Ectodermal cell (in vitro differentiated cells): Measurements from ENCODE around the gene KLHL13.

ENCODE experiments used
- H3K27ac ChIP-seq: 2 replicates; pipeline ENCODE4 v1.7.0; 2013; ENCODE audit warnings: mild to moderate bottlenecking, low read depth, low read length; ENCODE audit not compliant: insufficient read depth, poor library complexity, severe bottlenecking
- H3K27me3 ChIP-seq: 2 replicates; pipeline ENCODE4 v1.7.0; 2013; ENCODE audit warnings: mild to moderate bottlenecking, low read length; ENCODE audit not compliant: insufficient read depth, control insufficient read depth, poor library complexity, severe bottlenecking
- H3K36me3 ChIP-seq: one replicate; pipeline ENCODE4 v1.7.0; 2013; ENCODE audit warnings: low read length; ENCODE audit not compliant: control insufficient read depth, insufficient read depth
- H3K4me1 ChIP-seq: one replicate; pipeline ENCODE4 v1.7.0; 2013; ENCODE audit warnings: low read length; ENCODE audit not compliant: control insufficient read depth, insufficient read depth
- H3K4me3 ChIP-seq: 2 replicates; pipeline ENCODE4 v1.7.0; 2013; ENCODE audit warnings: low read depth, low read length, control low read depth; ENCODE audit not compliant: insufficient read depth
- H3K9me3 ChIP-seq: 2 replicates; pipeline ENCODE4 v1.7.0; 2013; ENCODE audit warnings: mild to moderate bottlenecking, low read length, moderate library complexity; ENCODE audit not compliant: control insufficient read depth
- WGBS, 2 experiments: methylation state at CpG; one replicate each; pipeline ENCODE4 v1.1.7; 2013; ENCODE audit warnings: missing lambda C conversion rate in 2 of 2; 5-methylcytosine and 5-hydroxymethylcytosine counted together

KLHL13 gene

GRCh38 chrX:117998171-117998570, 118.4 kb downstream of the KLHL13 start:
- WGBS, 2 experiments: 97 to 100% methylated on average over 2 of the region's 2 CpGs
- Histone ChIP-seq H3K4me3 (no peak overlapping the region), H3K9me3 (no peaks in the 10 kb centered on the region), H3K36me3 (no peaks in the 10 kb centered on the region), H3K27me3 (no peaks in the 10 kb centered on the region), H3K4me1 (no peaks in the 10 kb centered on the region), H3K27ac (no peak overlapping the region)

DNA sequence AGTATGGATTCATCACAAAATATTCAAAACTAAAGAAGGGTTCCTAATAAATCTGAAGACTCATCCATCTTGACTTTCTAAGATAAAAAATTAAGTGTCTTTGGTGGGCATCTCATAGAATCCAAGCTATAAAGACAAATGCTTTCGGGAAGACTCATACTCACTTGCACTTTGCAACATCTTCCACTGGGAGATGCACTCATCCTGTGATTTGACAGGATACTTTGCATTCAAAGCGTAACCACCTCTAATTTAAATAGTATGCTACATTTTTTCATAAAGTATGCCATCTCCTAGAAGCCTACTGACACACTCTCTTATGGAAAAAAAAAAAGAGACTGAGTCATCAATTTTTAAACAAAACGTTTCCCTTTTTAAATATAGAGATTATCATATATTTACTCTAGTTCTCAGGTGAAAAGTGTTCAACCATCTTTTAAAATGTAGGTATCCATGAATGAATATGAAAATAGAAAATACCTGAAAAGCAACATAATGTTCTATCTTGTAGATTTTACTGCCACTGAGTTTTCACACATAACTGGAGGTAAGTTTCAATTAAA, 119.6 kb downstream of the KLHL13 start:
- Histone ChIP-seq H3K9me3 (no peaks in the 10 kb centered on the region), H3K4me3 (no peak overlapping the region), H3K27me3 (no peaks in the 10 kb centered on the region), H3K36me3 (no peaks in the 10 kb centered on the region), H3K4me1 (no peaks in the 10 kb centered on the region), H3K27ac (no peak overlapping the region)
- 71 to 80% methylated on average over 1 to 2 of the region's 3 CpGs for WGBS, 2 experiments

- Histone ChIP-seq H3K4me3 (no peak overlapping the region), H3K36me3 (no peaks in the 10 kb centered on the region), H3K27me3 (no peaks in the 10 kb centered on the region), H3K27ac (no peak overlapping the region), H3K9me3 (no peaks in the 10 kb centered on the region), H3K4me1 (no peaks in the 10 kb centered on the region)
- 100% methylated on average over 1 to 2 of the region's 4 CpGs for WGBS, 2 experiments
Observed at GRCh38 chrX:117996408-117996807, 120.2 kb downstream of the KLHL13 start.

DNA sequence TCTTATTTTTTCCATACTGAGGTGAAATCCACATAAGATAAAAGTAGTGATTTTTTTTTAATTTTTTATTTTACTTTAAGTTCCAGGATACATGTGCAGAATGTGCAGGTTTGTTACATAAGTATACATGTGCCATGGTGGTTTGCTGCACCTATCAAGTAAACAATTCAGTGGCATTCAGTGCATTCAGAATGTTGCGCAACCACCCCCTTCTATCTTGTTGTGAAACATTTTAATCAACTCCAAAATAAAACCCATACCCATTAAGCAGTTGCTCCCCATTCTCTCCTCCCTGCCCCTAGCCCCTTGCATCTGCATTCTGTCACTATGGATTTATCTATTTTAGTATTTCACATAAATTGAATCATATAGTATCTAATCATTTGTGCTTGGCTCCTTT, 121.2 kb downstream of the KLHL13 start:
- no peak overlapping the region for H3K27ac ChIP-seq
- no peak overlapping the region for H3K4me3 ChIP-seq
- H3K27me3 ChIP-seq: no peaks in the 10 kb centered on the region
- WGBS, 2 experiments: 91 to 93% methylated on average over 1 of the region's 1 CpG
- H3K9me3 ChIP-seq: no peaks in the 10 kb centered on the region
- no peaks in the 10 kb centered on the region for H3K36me3 ChIP-seq
- H3K4me1 ChIP-seq: no peaks in the 10 kb centered on the region

DNA sequence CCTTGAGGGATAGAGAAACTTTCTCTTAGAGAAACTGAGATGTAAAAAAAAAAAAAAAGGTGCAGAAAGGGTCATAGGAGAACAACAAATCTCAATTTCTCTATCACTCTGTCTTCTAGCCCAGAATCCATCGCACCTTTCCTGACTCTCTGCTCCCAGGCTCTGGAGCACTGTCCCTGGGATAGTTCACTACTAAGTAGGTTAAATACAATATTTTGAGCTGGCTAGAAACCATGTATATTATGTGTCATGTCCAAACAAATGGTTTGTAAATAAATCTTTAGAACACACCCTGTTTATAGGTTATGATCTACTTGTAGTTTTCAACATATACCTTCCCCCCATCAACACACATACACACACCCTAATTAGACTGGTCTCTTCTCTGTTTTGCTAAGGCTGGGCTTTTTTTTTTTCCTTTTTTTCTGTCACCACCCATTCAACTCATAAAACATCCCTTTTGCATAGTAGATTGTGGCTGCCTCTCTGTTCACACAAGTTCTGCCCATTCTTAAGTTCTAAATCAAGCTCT, 124.4 kb downstream of the KLHL13 start:
- no CpG with 5 or more reads among the region's 1 CpG for WGBS, 2 experiments
- Histone ChIP-seq H3K27me3 (no peaks in the 10 kb centered on the region), H3K9me3 (no peaks in the 10 kb centered on the region), H3K27ac (no peak overlapping the region), H3K36me3 (no peaks in the 10 kb centered on the region), H3K4me3 (no peak overlapping the region), H3K4me1 (no peaks in the 10 kb centered on the region)

GRCh38 chrX:117990438-117990837, 126.2 kb downstream of the KLHL13 start:
- Histone ChIP-seq H3K27ac (no peak overlapping the region), H3K36me3 (no peaks in the 10 kb centered on the region), H3K9me3 (no peaks in the 10 kb centered on the region), H3K4me3 (no peak overlapping the region), H3K27me3 (no peaks in the 10 kb centered on the region), H3K4me1 (no peaks in the 10 kb centered on the region)
- 100% methylated on average over 1 of the region's 3 CpGs; no CpG with 5 or more reads in 1 of the 2 experiments for WGBS, 2 experiments

GRCh38 chrX:117989512-117989911, 127.1 kb downstream of the KLHL13 start:
- H3K36me3 ChIP-seq: no peaks in the 10 kb centered on the region
- H3K4me1 ChIP-seq: no peaks in the 10 kb centered on the region

GRCh38 chrX:117987373-117987772, 129.2 kb downstream of the KLHL13 start:
- Histone ChIP-seq H3K4me3 (no peak overlapping the region), H3K27me3 (no peaks in the 10 kb centered on the region), H3K4me1 (no peaks in the 10 kb centered on the region), H3K36me3 (no peaks in the 10 kb centered on the region), H3K27ac (no peak overlapping the region), H3K9me3 (no peaks in the 10 kb centered on the region)
- WGBS, 2 experiments: 95 to 100% methylated on average over 2 of the region's 2 CpGs

More at GRCh38 chrX:117989512-117989911, 127.1 kb downstream of the KLHL13 start:
- no peaks in the 10 kb centered on the region for H3K27me3 ChIP-seq
- no peaks in the 10 kb centered on the region for H3K9me3 ChIP-seq
- no peak overlapping the region for H3K4me3 ChIP-seq
- H3K27ac ChIP-seq: no peak overlapping the region

GRCh38 chrX:117985241-117985640, 131.4 kb downstream of the KLHL13 start:
- no peaks in the 10 kb centered on the region for H3K36me3 ChIP-seq
- no peak overlapping the region for H3K4me3 ChIP-seq
- no peaks in the 10 kb centered on the region for H3K4me1 ChIP-seq
- WGBS, 2 experiments: 20% methylated on average over 1 of the region's 1 CpG; no CpG with 5 or more reads in 1 of the 2 experiments
- no peaks in the 10 kb centered on the region for H3K27me3 ChIP-seq
- H3K27ac ChIP-seq: no peak overlapping the region
- H3K9me3 ChIP-seq: no peaks in the 10 kb centered on the region

GRCh38 chrX:117982694-117983392, 133.8 kb downstream of the KLHL13 start:
- H3K27me3 ChIP-seq: no peaks in the 10 kb centered on the region
- 81 to 100% methylated on average over 2 to 4 of the region's 4 CpGs for WGBS, 2 experiments
- no peak overlapping the region for H3K27ac ChIP-seq
- H3K4me3 ChIP-seq: no peak overlapping the region
- H3K9me3 ChIP-seq: no peaks in the 10 kb centered on the region
- no peaks in the 10 kb centered on the region for H3K36me3 ChIP-seq
- no peaks in the 10 kb centered on the region for H3K4me1 ChIP-seq
